ENCODE results near the gene SHB.
"Not testable (repeated sequence)": the region's sequence is repeated elsewhere in the genome, so short reads cannot be mapped to it uniquely, and the experiment has no call there.

Gene SHB

GRCh38 chr9:37911271-37911681 is 157.8 kb downstream of the SHB start:
- no peak for TF ChIP-seq CTCF (IDR thresholded peaks at IDR 0.05; ENCODE audit: extremely low read depth, missing control alignments)
- DNase-seq (ENCODE audit: low spot score), result no peak

GRCh38 chr9:37910271-37910670 is 158.8 kb downstream of the SHB start:
- no peak for TF ChIP-seq CTCF (IDR thresholded peaks at IDR 0.05; ENCODE audit: extremely low read depth, missing control alignments)
- no peak for DNase-seq (ENCODE audit: low spot score)

- not testable (repeated sequence) for DNase-seq (ENCODE audit: low spot score)
Measured at GRCh38 chr9:37909836-37910235, 159.2 kb downstream of the SHB start.

- no peak for TF ChIP-seq CTCF (IDR thresholded peaks at IDR 0.05; ENCODE audit: extremely low read depth, missing control alignments)
- DNase-seq (ENCODE audit: low spot score), result no peak
Measured at GRCh38 chr9:37909326-37909725, 159.7 kb downstream of the SHB start.

GRCh38 chr9:37908698-37909186 is 160.3 kb downstream of the SHB start:
- DNase-seq (ENCODE audit: low spot score), result no peak
- no peak for TF ChIP-seq CTCF (IDR thresholded peaks at IDR 0.05; ENCODE audit: extremely low read depth, missing control alignments)

- TF ChIP-seq CTCF (IDR thresholded peaks at IDR 0.05; ENCODE audit: extremely low read depth, missing control alignments), result no peak
- no peak for DNase-seq (ENCODE audit: low spot score)
Measured at GRCh38 chr9:37908283-37908682, 160.7 kb downstream of the SHB start.

- DNase-seq (ENCODE audit: low spot score), result no peak
- no peak for TF ChIP-seq CTCF (IDR thresholded peaks at IDR 0.05; ENCODE audit: extremely low read depth, missing control alignments)
Measured at GRCh38 chr9:37906312-37907239, 162.5 kb downstream of the SHB start.

- DNase-seq (ENCODE audit: low spot score), result no peak
- TF ChIP-seq CTCF (IDR thresholded peaks at IDR 0.05; ENCODE audit: extremely low read depth, missing control alignments), result no peak
Measured at GRCh38 chr9:37905776-37906175, 163.3 kb downstream of the SHB start.
